Activated T-helper 2 cell treated with anti-CD3 and anti-CD28 coated beads, Interferon-gamma antibody, Interleukin-2, Interleukin-4, amounts not matched to agents 10 μg/mL and 5 μg/mL and 100 μg/mL, durations not matched to agents 14 hours and 24 hours and 36 hours (primary cell): ENCODE results near the gene AQP7. TPM values are rescaled to one million over a fixed set of nuclear protein-coding genes. Genes with fewer than 3 reads are reported as not detected.
A peak's percentile ranks its signal among the peaks of the same experiment; 100 is the strongest.
"Not testable (repeated sequence)": the region's sequence is repeated elsewhere in the genome, so short reads cannot be mapped to it uniquely, and the experiment has no call there.

Source experiments
- DNase-seq: peaks from one replicate; pipeline ENCODE4 v3.0.0; 2021; ENCODE audit warnings: low spot score
- H3K27ac Mint-ChIP-seq: one replicate; pipeline ENCODE4 v1.8.0; 2021; ENCODE audit warnings: mixed read lengths
- H3K27me3 Mint-ChIP-seq: one replicate; pipeline ENCODE4 v1.8.0; 2021; ENCODE audit warnings: low read depth, mixed read lengths
- H3K36me3 Mint-ChIP-seq: one replicate; pipeline ENCODE4 v1.8.0; 2021; ENCODE audit warnings: low read depth, mixed read lengths
- H3K4me1 Mint-ChIP-seq: one replicate; pipeline ENCODE4 v1.8.0; 2021; ENCODE audit warnings: low read depth, mixed read lengths
- H3K4me3 Mint-ChIP-seq: one replicate; pipeline ENCODE4 v1.8.0; 2021; ENCODE audit warnings: low read depth, mild to moderate bottlenecking, moderate library complexity, mixed read lengths
- H3K9me3 Mint-ChIP-seq: one replicate; pipeline ENCODE4 v1.8.0; 2021; ENCODE audit warnings: mixed read lengths
- intact Hi-C: fragments of 100-400 bp; cut with micrococcal nuclease; formaldehyde crosslinking; loops from one replicate; pipeline ENCODE4 v1.15.1; 2023
- total RNA-seq: library from RNA; stranded (reverse); gene quantifications from 2 replicates; pipeline ENCODE4 v1.2.3, GENCODE V29; 2022

AQP7 gene
- total RNA-seq, 1 donor from 2014 or later: not detected

DNA sequence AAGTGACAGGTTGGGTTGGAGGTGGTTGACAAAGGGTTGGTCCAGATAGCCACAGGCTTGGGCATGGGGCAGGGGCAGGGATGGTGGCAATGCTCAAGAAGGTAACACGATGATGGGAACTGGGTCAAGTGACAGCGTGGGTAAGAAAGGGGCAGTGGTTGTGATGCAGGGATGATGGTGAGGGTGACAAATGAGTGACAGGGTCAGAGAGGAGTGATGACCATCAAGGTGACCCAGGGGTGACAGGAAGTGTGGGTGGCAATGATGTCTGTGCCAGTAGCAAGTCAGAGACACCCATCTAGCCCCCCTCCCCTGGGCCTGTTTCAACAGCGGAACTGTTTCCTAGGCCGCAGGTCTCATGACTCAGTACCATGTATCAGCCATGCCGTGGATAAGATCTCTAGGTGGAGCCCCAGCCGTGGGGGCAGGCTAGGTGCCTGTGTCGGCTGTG, 24.5 kb upstream of the AQP7 start:
- no peak overlapping the region for H3K27ac Mint-ChIP-seq
- H3K9me3 Mint-ChIP-seq: no peaks in the 10 kb centered on the region
- peaks cover 3% of the 10 kb centered on the region for H3K4me1 Mint-ChIP-seq
- no peaks in the 10 kb centered on the region for H3K27me3 Mint-ChIP-seq
- intact Hi-C loops: no loop called here
- no peaks in the 10 kb centered on the region for H3K36me3 Mint-ChIP-seq
- no peak for DNase-seq
- H3K4me3 Mint-ChIP-seq: no peak overlapping the region

DNA sequence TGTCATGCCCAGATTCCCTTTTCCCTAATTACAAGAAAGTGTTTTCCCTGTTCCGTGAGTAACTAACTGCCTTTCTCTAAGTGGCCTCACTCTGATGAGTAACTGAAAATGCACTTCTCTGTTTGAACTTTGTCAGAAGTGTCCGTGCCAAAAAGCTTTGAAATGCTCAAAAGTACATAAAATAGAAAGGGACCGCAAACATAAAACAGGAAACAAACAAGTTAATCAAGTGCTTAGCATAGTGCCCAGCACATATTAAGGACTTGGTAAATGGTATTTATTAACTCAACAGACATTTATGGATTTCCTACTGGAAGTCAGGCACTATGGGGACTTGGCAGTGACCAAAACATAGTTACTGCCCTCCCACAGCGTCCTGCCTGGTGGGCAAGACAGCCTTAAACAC, 22.8 kb upstream of the AQP7 start:
- H3K27ac Mint-ChIP-seq: no peak overlapping the region
- peaks cover 2% of the 10 kb centered on the region for H3K27me3 Mint-ChIP-seq
- intact Hi-C loops: no loop called here
- H3K4me3 Mint-ChIP-seq: no peak overlapping the region
- no peaks in the 10 kb centered on the region for H3K36me3 Mint-ChIP-seq
- no peaks in the 10 kb centered on the region for H3K4me1 Mint-ChIP-seq
- H3K9me3 Mint-ChIP-seq: no peaks in the 10 kb centered on the region
- no peak for DNase-seq

DNA sequence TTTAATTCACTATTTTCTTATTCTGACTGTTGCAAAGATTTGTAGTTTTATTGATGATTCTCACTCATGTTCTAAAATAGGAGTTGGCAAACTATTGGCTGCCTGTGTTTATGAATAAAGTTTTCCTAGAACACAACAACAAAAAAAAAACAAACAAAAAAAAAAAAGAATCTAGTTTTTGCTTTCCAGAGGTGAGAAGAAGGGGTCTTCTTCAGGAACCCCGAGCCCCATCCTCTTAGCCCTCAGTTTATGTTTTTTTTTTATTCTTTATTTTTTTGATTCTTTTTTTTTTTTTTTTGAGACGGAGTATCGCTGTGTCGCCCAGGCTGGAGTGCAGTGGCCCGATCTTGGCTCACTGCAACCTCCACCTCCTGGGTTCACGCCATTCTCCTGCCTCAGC, 22.1 kb upstream of the AQP7 start:
- H3K4me1 Mint-ChIP-seq, H3K4me3 Mint-ChIP-seq, H3K36me3 Mint-ChIP-seq, H3K27me3 Mint-ChIP-seq, DNase-seq, H3K27ac Mint-ChIP-seq, H3K9me3 Mint-ChIP-seq, intact Hi-C loops: not testable (repeated sequence)

DNA sequence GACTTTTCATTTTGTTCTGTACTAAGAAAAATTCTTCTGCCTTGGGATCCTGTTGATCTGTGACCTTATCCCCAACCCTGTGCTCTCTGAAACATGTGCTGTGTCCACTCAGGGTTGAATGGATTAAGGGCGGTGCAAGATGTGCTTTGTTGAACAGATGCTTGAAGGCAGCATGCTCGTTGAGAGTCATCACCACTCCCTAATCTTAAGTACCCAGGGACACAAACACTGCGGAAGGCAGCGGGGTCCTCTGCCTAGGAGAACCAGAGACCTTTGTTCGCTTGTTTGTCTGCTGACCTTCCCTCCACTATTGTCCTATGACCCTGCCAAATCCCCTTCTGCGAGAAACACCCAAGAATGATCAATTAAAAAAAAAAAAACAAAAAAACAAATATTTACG, 21.7 kb upstream of the AQP7 start:
- H3K4me1 Mint-ChIP-seq, H3K27ac Mint-ChIP-seq, DNase-seq, intact Hi-C loops, H3K36me3 Mint-ChIP-seq, H3K9me3 Mint-ChIP-seq, H3K27me3 Mint-ChIP-seq, H3K4me3 Mint-ChIP-seq: not testable (repeated sequence)

DNA sequence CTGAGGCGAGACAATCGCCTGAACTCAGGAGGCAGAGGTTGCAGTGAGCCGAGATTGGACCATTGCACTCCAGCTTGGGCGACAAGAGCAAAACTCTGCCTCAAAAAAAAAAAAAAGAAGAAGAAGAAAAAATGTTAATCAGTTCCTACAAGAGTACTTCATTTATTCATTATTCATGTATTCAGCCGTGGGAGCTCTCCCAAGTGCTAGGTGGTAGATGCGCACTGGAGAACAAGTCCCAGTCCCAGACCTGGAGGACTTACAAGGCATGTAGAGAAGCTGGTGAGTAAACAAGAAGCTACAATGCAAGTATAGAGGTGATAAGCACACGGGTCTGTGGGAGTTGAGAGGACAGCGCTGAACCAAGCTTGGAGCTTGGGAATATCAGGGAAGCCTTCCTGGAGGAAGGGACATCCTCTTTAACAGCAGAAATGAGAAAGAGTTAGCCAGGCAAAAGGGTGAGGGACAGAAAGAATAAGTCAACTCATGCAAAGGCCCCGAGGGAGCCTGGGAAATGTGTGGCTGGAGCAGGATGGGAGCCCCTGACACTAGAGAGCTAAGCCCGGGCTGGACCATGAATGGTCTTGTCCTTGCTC, 17.4 kb upstream of the AQP7 start:
- H3K36me3 Mint-ChIP-seq: no peaks in the 10 kb centered on the region
- intact Hi-C loops: no loop called here
- H3K9me3 Mint-ChIP-seq: no peaks in the 10 kb centered on the region
- peaks cover 26% of the 10 kb centered on the region for H3K4me1 Mint-ChIP-seq
- peaks cover 4% of the 10 kb centered on the region for H3K27me3 Mint-ChIP-seq
- no peak overlapping the region for H3K4me3 Mint-ChIP-seq
- DNase-seq: no peak
- H3K27ac Mint-ChIP-seq: no peak overlapping the region

DNA sequence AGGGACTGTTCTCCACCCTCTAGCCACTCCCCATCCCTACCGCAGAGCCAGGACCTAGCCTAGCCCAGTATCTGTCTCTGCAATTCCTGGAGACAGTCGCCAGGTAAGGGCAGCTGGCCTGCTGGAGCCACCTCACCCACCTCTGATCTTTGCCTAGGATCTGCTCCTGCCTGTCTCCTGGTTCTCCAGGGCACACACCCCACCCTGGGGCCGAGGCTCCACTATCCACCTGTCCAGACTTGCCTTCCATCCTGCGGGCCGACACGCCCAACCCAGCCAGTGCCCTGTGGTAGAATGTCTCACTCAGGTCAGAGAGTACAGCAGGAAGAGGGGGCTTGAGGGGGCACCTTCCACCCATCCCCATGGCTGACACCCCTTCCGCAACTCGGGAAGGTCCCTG, 15.7 kb upstream of the AQP7 start:
- Mint-ChIP-seq H3K27ac (no peak overlapping the region), H3K36me3 (no peaks in the 10 kb centered on the region), H3K4me1 (peaks cover 34% of the 10 kb centered on the region), H3K9me3 (no peaks in the 10 kb centered on the region), H3K4me3 (no peak overlapping the region), H3K27me3 (peaks cover 4% of the 10 kb centered on the region)
- no peak for DNase-seq
- intact Hi-C loops: no loop called here

DNA sequence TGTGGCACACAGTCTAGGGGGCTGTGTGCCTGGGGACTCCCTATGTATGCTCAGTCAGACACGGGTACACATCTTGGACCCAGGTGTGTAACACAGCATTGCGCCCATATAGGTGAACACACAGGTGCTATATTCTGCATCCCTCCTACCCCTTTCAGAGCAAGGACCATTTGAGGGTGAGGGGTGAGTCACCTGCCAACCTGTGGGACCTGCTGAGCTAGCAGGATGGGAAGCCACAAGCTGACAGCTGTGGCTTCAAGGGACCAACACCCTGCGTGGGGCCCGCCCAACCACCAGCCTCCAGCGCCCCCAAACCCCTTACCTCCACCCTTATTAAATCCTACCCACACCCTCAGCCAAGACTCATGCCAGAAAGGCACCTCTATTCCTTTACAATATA, 14.6 kb upstream of the AQP7 start:
- Mint-ChIP-seq H3K27ac (peak overlapping the region; percentile 33), H3K4me1 (peaks cover 34% of the 10 kb centered on the region), H3K27me3 (peaks cover 4% of the 10 kb centered on the region), H3K4me3 (no peak overlapping the region), H3K36me3 (no peaks in the 10 kb centered on the region), H3K9me3 (no peaks in the 10 kb centered on the region)
- intact Hi-C loops: no loop called here
- no peak for DNase-seq

DNA sequence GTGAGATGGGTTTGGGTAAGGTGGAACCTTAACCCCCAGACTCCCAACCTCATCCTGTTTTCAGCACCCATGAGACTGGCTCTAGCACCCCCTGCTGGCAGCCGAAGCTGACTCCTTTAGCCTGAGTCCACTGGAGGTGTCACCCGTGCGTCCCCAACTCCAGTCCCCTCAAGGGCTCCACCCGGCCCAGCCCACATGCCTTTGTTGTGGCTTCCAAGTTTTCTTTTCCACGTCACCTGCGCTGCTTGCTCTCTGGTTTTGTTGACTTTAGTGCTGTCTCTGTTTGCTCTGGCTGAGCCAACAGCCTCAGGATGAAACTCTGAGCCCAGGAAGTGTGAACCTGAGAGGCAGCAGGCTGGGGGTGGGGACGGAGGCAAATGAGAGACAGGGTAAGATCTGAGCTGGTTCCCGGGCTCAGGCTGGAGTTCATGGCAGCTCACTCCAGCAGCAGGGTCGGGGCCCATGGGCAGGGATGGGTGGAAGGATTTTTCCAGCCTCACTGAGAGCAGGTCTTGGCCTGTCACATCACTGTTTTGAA, 13.2 kb upstream of the AQP7 start:
- Mint-ChIP-seq H3K27ac (peak overlapping the region; percentile 92), H3K9me3 (no peaks in the 10 kb centered on the region), H3K4me1 (peaks cover 34% of the 10 kb centered on the region), H3K27me3 (peaks cover 4% of the 10 kb centered on the region), H3K36me3 (no peaks in the 10 kb centered on the region), H3K4me3 (no peak overlapping the region)
- DNase-seq: peak; percentile 93
- intact Hi-C loops: loop anchor here (1.0 to 2.0 kb wide), 4 partner anchors 31 to 129 kb away; no protein-coding TSS in a partner anchor

DNA sequence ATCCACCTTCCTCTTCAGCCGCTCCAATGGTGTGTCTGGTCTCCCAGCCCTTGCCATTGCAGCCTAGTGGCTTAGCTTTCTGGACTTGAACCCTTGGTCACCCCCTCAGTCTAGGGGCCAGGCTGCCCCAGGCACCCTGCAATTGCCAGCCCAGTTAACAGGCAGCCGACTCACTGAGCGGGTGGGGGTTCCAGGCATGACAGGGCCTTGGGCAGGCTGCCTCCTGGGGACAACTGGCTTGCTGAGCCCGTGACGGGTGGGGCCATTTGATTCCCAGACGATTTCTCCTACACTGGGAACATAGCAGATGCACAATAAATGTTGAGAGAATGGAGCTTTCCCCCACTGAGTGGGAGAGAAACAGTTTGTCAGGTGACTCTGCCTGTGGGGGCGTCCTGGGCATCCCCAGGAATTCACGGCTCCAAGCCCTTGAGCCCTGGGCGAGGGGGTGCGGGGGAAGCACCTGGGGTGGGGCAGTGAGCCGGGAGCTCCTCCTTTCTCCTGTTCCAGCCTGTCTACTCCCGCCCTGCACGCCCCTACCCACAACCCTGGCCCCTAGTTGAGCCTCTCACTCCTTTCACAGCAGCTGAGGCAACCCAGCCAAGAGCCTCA, 12.6 kb upstream of the AQP7 start:
- H3K27me3 Mint-ChIP-seq: peaks cover 1% of the 10 kb centered on the region
- peaks cover 34% of the 10 kb centered on the region for H3K4me1 Mint-ChIP-seq
- H3K9me3 Mint-ChIP-seq: no peaks in the 10 kb centered on the region
- H3K27ac Mint-ChIP-seq: peak overlapping the region; percentile 92
- no peaks in the 10 kb centered on the region for H3K36me3 Mint-ChIP-seq
- DNase-seq: no peak
- intact Hi-C loops: loop anchor here (1.0 to 2.0 kb wide), 4 partner anchors 31 to 128 kb away; no protein-coding TSS in a partner anchor
- H3K4me3 Mint-ChIP-seq: no peak overlapping the region

DNA sequence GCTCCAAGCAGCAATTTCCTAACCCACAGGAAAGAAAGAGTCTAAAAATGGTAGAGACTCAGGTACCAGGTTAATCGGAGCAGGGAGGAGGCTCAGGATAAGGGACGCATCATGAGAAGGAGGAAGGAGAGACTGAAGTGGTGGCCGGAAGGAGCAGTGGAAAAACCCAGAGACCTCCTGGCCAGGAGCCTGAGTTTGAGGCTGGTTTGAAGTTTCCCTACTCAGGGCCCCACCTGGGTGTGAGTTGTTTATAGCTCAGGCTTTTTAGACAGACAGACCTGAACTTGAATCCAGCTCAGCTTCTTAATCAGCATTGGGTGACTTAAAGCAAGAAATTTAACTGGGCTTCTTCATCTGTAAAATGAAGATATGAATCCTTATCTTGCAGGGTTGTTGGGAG, 11.9 kb upstream of the AQP7 start:
- Mint-ChIP-seq H3K36me3 (no peaks in the 10 kb centered on the region), H3K27ac (peak overlapping the region; percentile 22), H3K27me3 (no peaks in the 10 kb centered on the region), H3K9me3 (no peaks in the 10 kb centered on the region), H3K4me3 (no peak overlapping the region), H3K4me1 (peaks cover 34% of the 10 kb centered on the region)
- intact Hi-C loops: loop anchor here (2.0 kb wide), 2 partner anchors 39 to 127 kb away; no protein-coding TSS in a partner anchor
- DNase-seq: no peak

DNA sequence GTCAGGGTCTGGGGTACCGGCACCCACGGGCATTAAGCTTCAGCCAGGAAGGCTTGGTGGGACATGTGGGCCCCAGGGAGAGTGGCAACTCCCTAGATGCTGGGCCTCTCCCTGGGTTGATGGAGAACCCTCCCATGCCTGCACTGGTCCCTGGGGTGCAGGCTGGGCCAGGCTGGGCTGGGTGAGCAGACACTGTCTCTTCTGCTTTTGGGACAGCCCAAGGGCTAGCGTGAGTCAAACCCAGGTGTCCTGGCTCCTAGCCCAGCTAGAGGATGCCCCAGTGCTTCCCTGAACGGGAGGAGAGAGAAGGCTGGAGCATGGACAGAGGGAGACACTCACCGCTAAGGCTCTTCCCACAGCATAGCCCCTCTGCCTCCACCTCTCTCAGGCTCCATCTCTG, 5.7 kb upstream of the AQP7 start:
- no peaks in the 10 kb centered on the region for H3K27me3 Mint-ChIP-seq
- H3K9me3 Mint-ChIP-seq: no peaks in the 10 kb centered on the region
- H3K36me3 Mint-ChIP-seq: no peaks in the 10 kb centered on the region
- H3K27ac Mint-ChIP-seq: no peak overlapping the region
- intact Hi-C loops: no loop called here
- DNase-seq: no peak
- H3K4me3 Mint-ChIP-seq: no peak overlapping the region
- no peaks in the 10 kb centered on the region for H3K4me1 Mint-ChIP-seq

DNA sequence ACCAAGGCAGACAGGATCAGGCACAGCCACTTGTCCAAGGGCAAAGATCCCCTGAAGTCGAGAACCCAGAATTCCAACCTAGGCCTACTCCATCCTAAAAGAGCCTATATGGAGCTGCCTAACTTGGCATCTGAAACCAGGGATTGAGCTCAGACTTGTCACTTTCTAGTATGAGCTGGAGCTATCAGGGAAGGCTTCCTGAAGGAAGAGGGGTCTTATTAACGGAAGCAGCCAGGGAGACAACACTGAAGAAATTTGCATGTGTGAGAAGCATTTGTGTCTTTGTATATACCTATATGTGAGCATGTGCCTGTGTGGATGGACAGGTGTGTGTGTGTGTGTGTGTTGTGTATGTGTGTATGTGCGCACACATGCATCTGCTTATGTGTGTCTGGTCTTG, 4.7 kb upstream of the AQP7 start:
- Mint-ChIP-seq H3K4me3 (no peak overlapping the region), H3K27ac (no peak overlapping the region), H3K36me3 (no peaks in the 10 kb centered on the region), H3K9me3 (no peaks in the 10 kb centered on the region), H3K4me1 (no peaks in the 10 kb centered on the region), H3K27me3 (no peaks in the 10 kb centered on the region)
- DNase-seq: no peak
- intact Hi-C loops: no loop called here

DNA sequence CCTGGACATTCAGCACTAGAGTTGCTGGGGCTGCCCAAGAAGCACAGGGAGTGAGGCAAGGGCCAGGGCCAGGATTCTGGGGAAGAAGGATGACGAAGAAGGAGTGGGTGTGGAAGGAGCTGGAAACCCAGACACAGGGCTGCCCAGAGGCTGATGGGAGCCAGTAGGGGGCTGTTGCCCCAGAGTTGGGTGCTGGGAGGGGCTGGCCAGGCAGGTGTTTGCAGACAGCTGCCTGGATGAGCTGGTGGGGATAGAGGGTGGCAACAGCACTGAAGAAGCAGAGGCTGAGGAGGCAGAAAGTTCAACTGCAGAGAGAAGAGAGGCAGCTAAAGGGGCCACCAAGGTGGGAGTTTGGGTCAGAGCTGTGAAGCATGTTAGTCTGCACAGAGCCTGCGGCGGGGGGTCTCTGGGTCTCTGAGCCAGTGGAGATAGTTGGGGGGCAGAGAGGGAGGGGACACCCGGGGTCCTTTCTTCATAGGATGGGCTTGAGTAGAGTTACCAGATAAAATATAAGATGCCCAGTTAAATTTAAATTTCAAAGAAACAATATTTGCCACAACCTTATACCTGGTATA, 2.5 kb upstream of the AQP7 start:
- no peak overlapping the region for H3K4me3 Mint-ChIP-seq
- H3K36me3 Mint-ChIP-seq: no peaks in the 10 kb centered on the region
- H3K27me3 Mint-ChIP-seq: peaks cover 2% of the 10 kb centered on the region
- no peaks in the 10 kb centered on the region for H3K9me3 Mint-ChIP-seq
- H3K27ac Mint-ChIP-seq: no peak overlapping the region
- H3K4me1 Mint-ChIP-seq: no peaks in the 10 kb centered on the region
- intact Hi-C loops: no loop called here
- no peak for DNase-seq
